ENCODE measurements around the gene NXNL1.
A peak's percentile ranks its signal among the peaks of the same experiment; 100 is the strongest.

NXNL1 gene

GRCh38 chr19:17455308-17456123, 5.2 kb downstream of the NXNL1 start:
- DNase-seq (no peak), ATAC-seq (no peak)

DNA sequence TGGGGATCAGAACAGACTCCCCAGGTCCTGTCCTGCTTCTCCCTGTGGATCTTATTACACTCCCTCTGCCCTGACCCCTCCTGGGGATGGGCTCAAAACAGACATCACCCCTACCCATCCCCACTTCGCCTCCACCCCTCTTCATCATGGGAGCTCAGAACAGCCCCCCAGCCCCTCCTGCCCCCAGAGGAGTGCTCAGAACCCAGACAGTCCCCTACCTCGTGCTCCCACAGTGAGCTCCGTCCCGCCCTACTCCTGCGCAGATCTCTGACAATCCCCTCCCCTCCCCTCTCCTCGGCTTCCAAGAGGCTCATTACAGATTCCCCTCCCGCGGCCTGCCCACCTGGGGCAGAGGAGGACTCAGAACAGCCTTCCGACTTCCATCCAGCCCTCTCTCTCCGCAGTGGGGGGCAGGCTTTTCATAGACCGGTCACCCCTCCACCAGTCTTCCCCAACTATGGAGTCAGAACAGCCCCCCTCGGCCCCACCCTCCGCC, 6.1 kb downstream of the NXNL1 start:
- DNase-seq (no peak), ATAC-seq (no peak)

DNA sequence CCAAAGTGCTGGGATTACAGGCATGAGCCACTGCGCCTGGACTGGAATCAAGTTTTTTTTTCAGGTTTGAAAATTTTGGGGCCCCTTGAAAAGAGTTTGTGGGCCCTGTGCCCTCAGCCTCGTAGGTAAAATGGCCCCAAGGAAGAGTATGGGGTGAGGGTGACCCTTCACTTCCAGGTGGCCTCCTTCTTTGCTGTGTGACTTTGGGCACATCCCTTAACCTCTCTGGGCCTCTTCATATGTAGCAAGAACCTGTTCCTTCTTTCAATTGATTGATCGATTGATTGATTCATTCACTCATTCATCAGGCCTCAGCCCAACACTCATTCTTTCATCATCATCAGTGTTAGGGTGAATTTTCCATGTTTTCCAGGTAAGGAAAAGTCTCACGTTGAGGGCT, 8.9 kb downstream of the NXNL1 start:
- DNase-seq (no peak), ATAC-seq (no peak)

GRCh38 chr19:17450264-17451075, 10.3 kb downstream of the NXNL1 start:
- peak; percentile 70 for ATAC-seq
- DNase-seq: peak; percentile 46

DNA sequence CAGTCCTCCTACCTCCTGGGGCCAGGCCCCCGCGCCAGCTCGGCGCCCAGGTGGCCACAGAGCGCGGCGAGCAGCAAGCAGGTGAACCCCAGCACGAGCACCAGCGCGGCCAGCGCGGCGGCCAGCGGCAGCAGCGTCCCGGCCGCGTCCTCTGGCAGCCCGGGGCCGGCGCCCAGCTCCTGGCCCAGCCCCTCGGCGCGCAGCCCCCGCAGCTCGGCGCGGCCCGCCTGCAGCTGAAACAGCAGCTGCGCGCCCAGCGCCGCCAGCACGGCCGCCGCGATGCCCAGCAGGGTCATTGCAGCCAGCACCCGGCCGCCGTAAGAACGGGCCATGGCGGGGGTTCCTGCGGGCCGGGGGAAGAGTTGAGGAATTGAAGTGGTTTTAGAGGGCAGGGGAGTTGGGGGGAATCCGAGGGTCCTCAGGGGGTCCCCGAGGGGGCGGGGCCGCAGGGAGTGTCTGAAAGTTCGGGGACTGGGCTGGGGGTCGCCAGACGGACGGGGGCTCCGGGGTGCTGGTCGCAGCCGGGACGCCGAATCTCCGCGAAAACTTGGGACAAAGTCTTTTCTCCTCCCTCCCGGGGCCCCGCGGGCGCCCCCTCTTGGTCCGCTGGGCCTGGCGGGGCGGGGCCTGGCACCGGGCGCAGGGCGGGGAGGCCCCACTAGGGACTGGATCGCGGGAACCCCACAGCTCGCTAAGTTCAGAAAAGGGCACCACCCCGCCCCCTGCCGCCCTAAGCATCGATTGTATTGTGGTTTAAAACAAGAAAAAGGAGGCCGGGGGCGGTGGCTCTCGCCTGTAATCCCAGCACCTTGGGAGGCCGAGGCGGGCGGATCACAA, 12.4 kb downstream of the NXNL1 start, which contains the start of gene TMEM221:
TSS of gene TMEM221 (minus strand) at position 538 of the 837 bp plus-strand sequence. CDS start at position 332, 206 bp downstream.
- ATAC-seq: peak; percentile 71
- DNase-seq: peak; percentile 73

- DNase-seq: no peak
Observed at GRCh38 chr19:17447704-17448130, 13.0 kb downstream of the NXNL1 start.

GRCh38 chr19:17445526-17446165, 15.1 kb downstream of the NXNL1 start:
- ATAC-seq: no peak
- no peak for DNase-seq

More at GRCh38 chr19:17447704-17448130, 13.0 kb downstream of the NXNL1 start:
- ATAC-seq: no peak

GRCh38 chr19:17441241-17442021, 19.3 kb downstream of the NXNL1 start:
- ATAC-seq (peak; percentile 66), DNase-seq (no peak)

DNA sequence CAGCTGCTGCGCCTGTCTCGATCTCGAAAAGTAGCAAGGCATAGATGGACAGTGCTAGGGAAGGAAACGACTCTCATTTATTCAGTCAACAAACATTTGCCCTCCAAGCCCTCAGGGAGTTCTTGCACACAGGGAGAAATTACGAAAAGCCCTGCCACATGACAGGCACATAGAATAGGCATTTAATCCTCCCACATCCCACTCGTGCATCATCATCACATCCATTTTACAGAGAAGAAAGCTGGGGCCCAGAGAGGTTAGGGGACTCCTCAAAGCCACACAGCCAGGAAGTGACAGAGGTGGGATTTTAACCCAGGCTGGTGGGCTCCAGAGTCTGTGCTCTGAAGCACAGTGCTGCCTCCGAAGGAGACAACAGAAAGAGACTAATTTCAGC, 23.9 kb downstream of the NXNL1 start:
- no peak for ATAC-seq
- DNase-seq: no peak

- DNase-seq: no peak
Observed at GRCh38 chr19:17436094-17436873, 24.4 kb downstream of the NXNL1 start.

DNA sequence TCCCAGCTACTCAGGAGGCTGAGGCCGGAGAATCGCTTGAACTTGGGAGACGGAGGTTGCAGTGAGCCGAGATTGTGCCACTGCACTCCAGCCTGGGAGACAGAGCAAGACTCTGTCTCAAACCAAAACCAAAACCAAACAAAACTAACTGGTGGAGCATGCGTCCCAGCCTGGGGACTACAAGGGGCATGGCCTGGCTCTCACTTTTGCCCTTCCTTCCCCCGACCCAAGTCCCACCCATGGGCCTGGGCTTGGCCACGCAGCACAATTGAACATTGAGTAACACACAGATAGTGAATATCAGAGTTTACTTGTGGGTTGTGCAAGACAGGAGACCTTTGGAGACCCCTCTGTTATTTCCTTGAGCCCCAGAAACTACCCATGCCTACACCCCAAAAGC, 25.5 kb downstream of the NXNL1 start:
- DNase-seq: no peak

More at GRCh38 chr19:17436094-17436873, 24.4 kb downstream of the NXNL1 start:
- no peak for ATAC-seq

GRCh38 chr19:17431417-17431816, 29.3 kb downstream of the NXNL1 start:
- no peak for ATAC-seq
- DNase-seq: no peak

More for the DNA sequence above, 25.5 kb downstream of the NXNL1 start:
- no peak for ATAC-seq

- DNase-seq (no peak), ATAC-seq (no peak)
Observed at GRCh38 chr19:17429641-17430113, 31.0 kb downstream of the NXNL1 start.

GRCh38 chr19:17424743-17425365, 35.9 kb downstream of the NXNL1 start:
- peak; percentile 25 for ATAC-seq
- peak; percentile 50 for DNase-seq

- DNase-seq: no peak
- no peak for ATAC-seq
Observed at GRCh38 chr19:17423429-17424208, 37.1 kb downstream of the NXNL1 start.

DNA sequence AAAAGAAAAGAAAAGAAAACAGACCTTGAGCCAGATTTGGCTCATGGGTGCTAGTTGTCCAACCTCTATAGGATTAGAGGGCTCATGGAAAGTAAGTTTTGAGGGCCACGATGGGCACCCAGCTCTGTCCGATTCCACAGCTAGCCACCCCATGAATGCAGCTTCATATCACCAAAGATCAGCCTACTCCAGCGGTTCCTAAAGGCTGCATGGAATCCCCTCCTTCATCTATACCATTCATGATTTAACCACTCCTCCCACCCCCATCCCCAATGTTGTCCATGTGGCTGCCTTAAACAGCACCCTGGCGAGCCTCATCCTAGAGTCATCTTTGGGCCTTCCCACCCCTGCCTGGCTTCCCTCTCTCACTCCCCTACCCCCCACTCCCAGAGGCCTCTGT, 38.8 kb downstream of the NXNL1 start:
- DNase-seq: no peak
- no peak for ATAC-seq

DNA sequence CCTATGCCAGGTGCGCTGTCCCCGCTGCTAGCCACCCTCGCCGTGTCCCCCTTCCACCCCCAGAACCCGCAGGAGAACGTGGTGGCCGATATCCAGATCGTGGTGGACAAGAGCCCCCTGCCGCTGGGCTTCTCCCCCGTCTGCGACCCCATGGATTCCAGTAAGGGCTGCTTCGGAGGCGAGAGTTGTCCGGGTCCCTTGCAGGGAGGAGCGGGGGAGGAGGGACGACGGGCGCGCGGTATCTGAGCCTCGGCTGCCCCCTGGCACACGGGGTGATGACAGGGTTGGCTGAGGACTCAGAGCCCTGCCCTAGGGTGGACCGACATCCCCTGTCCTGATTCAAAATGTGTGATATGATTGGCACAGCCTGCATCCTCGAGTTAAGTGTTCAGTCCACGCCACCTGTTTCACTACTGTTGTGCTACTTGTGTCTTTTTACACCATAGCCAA, 40.2 kb downstream of the NXNL1 start:
- DNase-seq (peak; percentile 58), ATAC-seq (peak; percentile 34)

All from stimulated activated naive CD8-positive, alpha-beta T cell treated with anti-CD3 and anti-CD28 coated beads, Interleukin-15, Interleukin-2, amounts not matched to agents 100 U/mL and 50 U/mL, for 24 hours (primary cell).